ENCODE measurements around the gene TAOK1.

DNA sequence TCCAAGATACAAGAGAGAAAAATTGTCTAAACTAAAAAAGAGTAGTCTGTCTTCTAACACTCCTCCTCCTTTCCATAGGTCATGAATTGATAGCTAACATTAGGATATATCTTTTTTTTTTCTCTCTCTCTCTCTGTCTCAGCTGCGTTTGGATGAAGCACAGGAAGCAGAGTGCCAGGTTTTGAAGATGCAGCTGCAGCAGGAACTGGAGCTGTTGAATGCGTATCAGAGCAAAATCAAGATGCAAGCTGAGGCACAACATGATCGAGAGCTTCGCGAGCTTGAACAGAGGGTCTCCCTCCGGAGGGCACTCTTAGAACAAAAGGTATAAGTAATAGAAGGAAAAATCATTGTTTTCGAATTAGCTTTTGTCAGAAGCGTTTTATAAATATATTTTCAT is 143.8 kb downstream of the TAOK1 start:
- TF ChIP-seq, protein P1, sequence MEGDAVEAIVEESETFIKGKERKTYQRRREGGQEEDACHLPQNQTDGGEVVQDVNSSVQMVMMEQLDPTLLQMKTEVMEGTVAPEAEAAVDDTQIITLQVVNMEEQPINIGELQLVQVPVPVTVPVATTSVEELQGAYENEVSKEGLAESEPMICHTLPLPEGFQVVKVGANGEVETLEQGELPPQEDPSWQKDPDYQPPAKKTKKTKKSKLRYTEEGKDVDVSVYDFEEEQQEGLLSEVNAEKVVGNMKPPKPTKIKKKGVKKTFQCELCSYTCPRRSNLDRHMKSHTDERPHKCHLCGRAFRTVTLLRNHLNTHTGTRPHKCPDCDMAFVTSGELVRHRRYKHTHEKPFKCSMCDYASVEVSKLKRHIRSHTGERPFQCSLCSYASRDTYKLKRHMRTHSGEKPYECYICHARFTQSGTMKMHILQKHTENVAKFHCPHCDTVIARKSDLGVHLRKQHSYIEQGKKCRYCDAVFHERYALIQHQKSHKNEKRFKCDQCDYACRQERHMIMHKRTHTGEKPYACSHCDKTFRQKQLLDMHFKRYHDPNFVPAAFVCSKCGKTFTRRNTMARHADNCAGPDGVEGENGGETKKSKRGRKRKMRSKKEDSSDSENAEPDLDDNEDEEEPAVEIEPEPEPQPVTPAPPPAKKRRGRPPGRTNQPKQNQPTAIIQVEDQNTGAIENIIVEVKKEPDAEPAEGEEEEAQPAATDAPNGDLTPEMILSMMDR (IDR thresholded peaks at IDR 0.05; ENCODE audit: low read depth, low read length, poor library complexity, severe bottlenecking), result no peak
- TF ChIP-seq EZH2phosphoT487 (IDR thresholded peaks at IDR 0.05; ENCODE audit: borderline replicate concordance, low read length), result no peak
